ENCODE data around the gene TNFRSF11A. TPM values are rescaled to one million over a fixed set of nuclear protein-coding genes. Genes with fewer than 3 reads are reported as not detected.

The TNFRSF11A gene
- total RNA-seq, 1 experiment from 2014 or later, result 3.2 TPM

- TF ChIP-seq EZH2 (IDR thresholded peaks at IDR 0.05) (no peak), ATF3 (IDR thresholded peaks at IDR 0.05) (no peak), YY1 (IDR thresholded peaks at IDR 0.05; ENCODE audit: extremely low read depth, insufficient replicate concordance, low read depth, low read length) (no peak), TCF7L2 (IDR thresholded peaks at IDR 0.05; ENCODE audit: borderline replicate concordance, extremely low read depth, insufficient read depth, insufficient read length) (no peak), ELF1 (IDR thresholded peaks at IDR 0.05; ENCODE audit: borderline replicate concordance, low read depth) (no peak), EGR1 (IDR thresholded peaks at IDR 0.05; ENCODE audit: low read depth) (no peak), JUND (IDR thresholded peaks at IDR 0.05) (no peak), CEBPB (IDR thresholded peaks at IDR 0.05; ENCODE audit: low read depth) (no peak), SRF (IDR thresholded peaks at IDR 0.05; ENCODE audit: low read depth) (no peak), ZFX (IDR thresholded peaks at IDR 0.05) (no peak), ZBTB33 (IDR thresholded peaks at IDR 0.05; ENCODE audit: extremely low read depth, insufficient replicate concordance, low read length) (no peak), ZNF274 (IDR thresholded peaks at IDR 0.05; ENCODE audit: low read depth, low read length) (no peak), SIN3A (IDR thresholded peaks at IDR 0.05; ENCODE audit: low read depth) (no peak)
- ChIA-PET POLR2A (no interaction called here), CTCF (no interaction called here), RAD21 (ENCODE audit: low non-redundant PET in 1 of 2, low total read pairs in 2 of 2, uncharacterized antibody in 2 of 2, unreplicated experiment in 2 of 2) (no interaction called here)
- Histone ChIP-seq H3K36me3 (ENCODE audit: control insufficient read depth in 1 of 2, insufficient read depth in 2 of 2, low read length in 2 of 2) (no peaks in the 10 kb centered on the region), H3K9me2 (ENCODE audit: insufficient read depth) (no peaks in the 10 kb centered on the region), H3K79me2 (ENCODE audit: insufficient read depth, low read length) (no peaks in the 10 kb centered on the region), H3K4me1 (ENCODE audit: control insufficient read depth in 1 of 2, insufficient read depth in 2 of 2, low read length in 2 of 2) (peaks cover 0 to 5% of the 10 kb centered on the region in 2 experiments; a peak in 1 of 4 replicates), H2AFZ (ENCODE audit: low read depth, low read length, poor library complexity, severe bottlenecking) (no peak overlapping the region), H3K9ac (ENCODE audit: low read length) (no peak overlapping the region), H3K4me2 (ENCODE audit: low read length) (no peak overlapping the region), H3K9me3 (ENCODE audit: control insufficient read depth in 1 of 2, insufficient read depth in 1 of 2, low read depth in 1 of 2, low read length in 2 of 2) (no peaks in the 10 kb centered on the region), H3K27me3 (ENCODE audit: insufficient read depth, low read length) (no peaks in the 10 kb centered on the region), H3K27ac (ENCODE audit: low read depth, low read length) (no peak overlapping the region), H3K4me3 (replicated peaks in 1 of 2; ENCODE audit: low read depth in 1 of 2, low read length in 2 of 2) (no peak overlapping the region), H4K20me1 (ENCODE audit: insufficient read depth) (no peaks in the 10 kb centered on the region)
- BruUV-seq (replicated peaks), result no TSS peak
- no peak for ATAC-seq
- no peak for DNase-seq (ENCODE audit: low read depth, low spot score)
- intact Hi-C loops (cut with micrococcal nuclease), result no loop called here
Measured at GRCh38 chr18:62394006-62394763, 69.1 kb downstream of the TNFRSF11A start.

Data from HCT116 (cell line).